Astrocyte (in vitro differentiated cells and primary cell): ENCODE results near the gene MAGEB17.

Experiments
- EZH2 ChIP-seq: IDR thresholded peaks from 2 replicates; pipeline ENCODE4 v1.6.1; 2012; ENCODE audit warnings: mild to moderate bottlenecking, low read length, inconsistent platforms; ENCODE audit not compliant: insufficient read depth
- TF ChIP-seq, protein P1 (sequence below): IDR thresholded peaks from 2 replicates; pipeline ENCODE4 v1.5.1; 2011; ENCODE audit warnings: low read depth, mild to moderate bottlenecking, inconsistent platforms, low read length, moderate library complexity; ENCODE audit not compliant: insufficient read depth

GRCh38 chrX:16145656-16146055, 21.6 kb upstream of the MAGEB17 start:
- TF ChIP-seq, protein P1, sequence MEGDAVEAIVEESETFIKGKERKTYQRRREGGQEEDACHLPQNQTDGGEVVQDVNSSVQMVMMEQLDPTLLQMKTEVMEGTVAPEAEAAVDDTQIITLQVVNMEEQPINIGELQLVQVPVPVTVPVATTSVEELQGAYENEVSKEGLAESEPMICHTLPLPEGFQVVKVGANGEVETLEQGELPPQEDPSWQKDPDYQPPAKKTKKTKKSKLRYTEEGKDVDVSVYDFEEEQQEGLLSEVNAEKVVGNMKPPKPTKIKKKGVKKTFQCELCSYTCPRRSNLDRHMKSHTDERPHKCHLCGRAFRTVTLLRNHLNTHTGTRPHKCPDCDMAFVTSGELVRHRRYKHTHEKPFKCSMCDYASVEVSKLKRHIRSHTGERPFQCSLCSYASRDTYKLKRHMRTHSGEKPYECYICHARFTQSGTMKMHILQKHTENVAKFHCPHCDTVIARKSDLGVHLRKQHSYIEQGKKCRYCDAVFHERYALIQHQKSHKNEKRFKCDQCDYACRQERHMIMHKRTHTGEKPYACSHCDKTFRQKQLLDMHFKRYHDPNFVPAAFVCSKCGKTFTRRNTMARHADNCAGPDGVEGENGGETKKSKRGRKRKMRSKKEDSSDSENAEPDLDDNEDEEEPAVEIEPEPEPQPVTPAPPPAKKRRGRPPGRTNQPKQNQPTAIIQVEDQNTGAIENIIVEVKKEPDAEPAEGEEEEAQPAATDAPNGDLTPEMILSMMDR = no peak
- TF ChIP-seq EZH2 = no peak
